ENCODE measurements around the gene OCIAD2.
"Not testable (repeated sequence)": the region's sequence is repeated elsewhere in the genome, so short reads cannot be mapped to it uniquely, and the experiment has no call there.

The OCIAD2 gene, protein sequence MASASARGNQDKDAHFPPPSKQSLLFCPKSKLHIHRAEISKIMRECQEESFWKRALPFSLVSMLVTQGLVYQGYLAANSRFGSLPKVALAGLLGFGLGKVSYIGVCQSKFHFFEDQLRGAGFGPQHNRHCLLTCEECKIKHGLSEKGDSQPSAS

DNA sequence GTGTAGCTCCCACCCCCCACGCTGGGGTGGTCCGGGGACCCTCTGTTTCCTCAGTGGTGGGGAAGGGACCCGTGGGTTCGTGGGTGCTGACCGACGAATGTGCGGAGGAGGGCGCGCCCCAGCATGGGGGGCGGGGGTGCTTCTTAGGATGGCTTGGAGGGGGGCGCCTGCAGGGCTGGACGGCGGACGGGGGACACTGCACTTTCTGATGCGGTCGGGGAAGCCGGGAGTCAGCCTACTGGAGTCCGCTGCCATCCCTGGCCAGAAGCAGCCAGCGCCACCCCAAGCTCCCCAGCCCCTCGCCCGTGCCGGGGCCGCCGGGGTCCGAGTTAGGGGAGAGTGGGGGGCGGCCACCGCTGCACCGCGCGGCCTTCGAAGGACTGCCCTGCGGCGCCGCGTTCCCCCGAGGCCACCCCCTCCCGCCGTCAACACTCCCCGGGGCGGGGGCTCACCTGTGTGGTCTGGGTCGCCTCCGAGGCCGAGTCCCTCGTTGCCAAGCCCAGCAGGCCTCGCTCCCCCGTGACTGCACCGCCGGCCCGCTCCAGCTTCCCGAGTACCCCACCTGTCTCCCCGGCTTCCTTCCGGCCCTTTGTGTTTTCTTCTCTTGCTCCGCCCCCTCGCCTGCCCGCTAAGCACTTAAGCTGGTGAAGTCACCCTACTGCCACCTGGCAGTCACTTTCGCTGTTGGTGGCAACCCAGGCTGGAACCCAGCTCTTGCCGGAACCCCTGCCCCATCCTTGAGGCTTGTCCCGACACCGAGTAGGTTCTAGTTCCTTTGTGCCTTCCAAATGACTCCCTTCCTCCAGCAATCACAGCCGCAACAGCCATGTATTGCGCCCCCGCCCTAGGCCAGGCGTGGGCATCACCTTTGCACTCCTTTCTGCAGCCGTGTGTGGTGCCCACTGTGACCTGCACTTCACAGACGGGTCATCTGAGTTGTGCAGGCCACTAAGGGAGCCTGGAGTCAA is at the start of gene OCIAD2:
TSS of gene OCIAD2 (minus strand) at position 569 of the 968 bp plus-strand sequence. CDS start 2,225 bp downstream, outside the sequence.
- DNase-seq: peak; percentile 59

DNA sequence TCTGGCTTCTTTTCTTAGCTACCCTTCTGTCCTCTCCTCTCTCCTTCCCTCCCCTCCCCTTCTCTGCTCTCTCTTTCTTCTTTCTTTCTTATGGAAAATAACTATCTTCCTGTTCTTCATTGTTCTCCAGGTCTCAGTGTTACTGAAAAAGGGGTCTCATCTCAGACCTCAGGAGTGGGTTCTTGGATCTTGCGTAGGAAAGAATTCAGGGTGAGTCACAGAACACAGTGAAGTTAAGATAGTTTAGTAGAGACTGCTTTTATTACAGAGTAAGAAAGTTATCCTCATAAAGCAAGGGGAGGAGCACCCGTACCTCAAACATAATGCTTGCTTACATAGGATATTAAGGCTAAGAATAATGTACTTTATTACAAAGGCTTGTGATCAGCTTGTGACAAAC is 47.7 kb upstream of the OCIAD2 start:
- DNase-seq: no peak

- no peak for DNase-seq
Observed at GRCh38 chr4:48949518-48950219, 43.1 kb upstream of the OCIAD2 start.

- no peak for DNase-seq
Observed at GRCh38 chr4:48949086-48949485, 42.5 kb upstream of the OCIAD2 start.

GRCh38 chr4:48947731-48948130 is 41.2 kb upstream of the OCIAD2 start:
- DNase-seq: no peak

GRCh38 chr4:48945981-48946380 is 39.4 kb upstream of the OCIAD2 start:
- no peak for DNase-seq

GRCh38 chr4:48944756-48945241 is 38.2 kb upstream of the OCIAD2 start:
- no peak for DNase-seq

DNA sequence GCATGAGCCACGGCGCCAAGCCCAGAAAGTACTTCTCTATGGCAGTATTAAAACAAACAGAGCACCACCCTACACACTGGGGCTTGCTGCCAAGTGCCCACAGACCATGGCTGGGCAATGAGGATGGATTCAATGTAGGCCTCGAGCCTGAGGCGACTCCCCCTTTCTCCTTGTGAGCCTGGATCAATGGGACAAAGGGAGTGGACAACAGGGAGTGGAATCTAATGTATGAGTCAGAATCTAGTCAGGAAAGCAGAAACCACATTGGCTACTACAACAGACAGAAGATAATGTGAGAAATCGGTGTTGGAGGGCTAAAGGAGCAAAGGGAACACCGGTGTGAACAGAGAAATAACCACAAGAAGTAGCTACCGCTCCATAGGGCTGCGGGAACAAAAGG is 37.7 kb upstream of the OCIAD2 start:
- no peak for DNase-seq

- DNase-seq: no peak
Observed at GRCh38 chr4:48943387-48943786, 36.8 kb upstream of the OCIAD2 start.

DNA sequence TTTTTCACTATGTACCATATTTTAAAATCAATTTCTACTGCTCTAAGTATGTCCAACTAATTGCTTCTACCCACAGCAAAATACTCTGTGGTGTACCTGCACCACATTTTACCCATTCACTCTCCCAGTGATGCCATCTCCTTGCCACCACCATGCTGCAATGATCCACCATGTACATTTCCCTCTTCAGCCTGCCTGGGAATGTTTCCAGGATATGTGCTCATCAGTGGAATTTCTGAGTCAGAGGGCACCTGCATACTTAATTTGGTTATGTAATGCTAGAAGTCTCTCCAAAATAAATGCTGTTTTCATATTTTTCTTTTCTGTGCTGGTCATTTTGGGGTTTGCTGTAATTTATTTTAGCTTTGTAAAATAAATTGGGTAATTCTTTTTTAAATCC is 33.2 kb upstream of the OCIAD2 start:
- no peak for DNase-seq

GRCh38 chr4:48938831-48939230 is 32.3 kb upstream of the OCIAD2 start:
- DNase-seq: no peak

DNA sequence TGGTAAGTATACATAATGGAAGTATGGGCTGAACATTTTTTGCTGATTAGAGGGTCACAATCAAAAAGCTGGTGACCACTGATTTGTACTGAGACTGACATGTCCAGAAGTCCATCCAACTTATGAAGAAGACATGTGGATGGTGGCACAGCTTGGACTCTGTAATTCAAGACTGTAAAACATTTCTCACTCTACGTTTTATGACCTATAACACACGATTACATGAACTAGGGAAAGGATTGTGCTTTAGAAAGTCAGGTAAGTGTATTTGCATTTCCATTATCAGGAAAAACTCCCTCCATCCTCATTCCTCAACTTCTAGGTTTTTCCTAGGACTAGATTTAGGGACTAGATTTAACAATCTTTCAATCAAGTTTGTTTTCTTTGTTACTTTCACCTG is 30.5 kb upstream of the OCIAD2 start:
- DNase-seq: no peak

DNA sequence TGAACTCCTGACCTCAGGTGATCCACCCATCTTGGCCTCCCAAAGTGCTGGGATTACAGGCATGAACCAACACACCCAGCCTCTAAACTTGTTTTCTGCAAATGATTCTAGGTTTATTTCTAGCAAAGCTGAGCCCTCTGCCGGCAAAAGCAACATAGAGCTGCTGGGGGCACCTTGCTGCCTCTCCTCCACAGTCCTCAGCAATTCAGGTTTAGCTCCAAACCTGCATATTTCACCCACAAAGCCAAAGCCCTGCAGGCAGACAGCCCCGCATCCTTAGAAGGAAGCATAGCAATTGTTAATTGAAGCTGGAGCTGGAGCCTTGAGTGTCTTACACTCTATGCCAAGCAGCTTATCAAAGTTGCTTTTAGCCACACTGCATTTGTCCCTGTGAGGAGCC is 24.9 kb upstream of the OCIAD2 start:
- no peak for DNase-seq

- no peak for DNase-seq
Observed at GRCh38 chr4:48930654-48931053, 24.1 kb upstream of the OCIAD2 start.

GRCh38 chr4:48924416-48924815 is 17.8 kb upstream of the OCIAD2 start:
- no peak for DNase-seq

DNA sequence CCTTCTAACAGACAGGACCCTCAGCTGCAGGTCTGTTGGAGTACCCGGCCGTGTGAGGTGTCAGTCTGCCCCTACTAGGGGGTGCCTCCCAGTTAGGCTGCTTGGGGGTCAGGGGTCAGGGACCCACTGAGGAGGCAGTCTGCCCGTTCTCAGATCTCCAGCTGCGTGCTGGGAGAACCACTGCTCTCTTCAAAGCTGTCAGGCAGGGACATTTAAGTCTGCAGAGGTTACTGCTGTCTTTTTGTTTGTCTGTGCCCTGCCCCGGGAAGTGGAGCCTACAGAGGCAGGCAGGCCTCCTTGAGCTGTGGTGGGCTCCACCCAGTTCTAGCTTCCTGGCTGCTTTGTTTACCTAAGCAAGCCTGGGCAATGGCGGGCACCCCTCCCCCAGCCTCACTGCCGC is 16.5 kb upstream of the OCIAD2 start:
- DNase-seq: not testable (repeated sequence)

GRCh38 chr4:48914311-48914710 is 7.7 kb upstream of the OCIAD2 start:
- no peak for DNase-seq

DNA sequence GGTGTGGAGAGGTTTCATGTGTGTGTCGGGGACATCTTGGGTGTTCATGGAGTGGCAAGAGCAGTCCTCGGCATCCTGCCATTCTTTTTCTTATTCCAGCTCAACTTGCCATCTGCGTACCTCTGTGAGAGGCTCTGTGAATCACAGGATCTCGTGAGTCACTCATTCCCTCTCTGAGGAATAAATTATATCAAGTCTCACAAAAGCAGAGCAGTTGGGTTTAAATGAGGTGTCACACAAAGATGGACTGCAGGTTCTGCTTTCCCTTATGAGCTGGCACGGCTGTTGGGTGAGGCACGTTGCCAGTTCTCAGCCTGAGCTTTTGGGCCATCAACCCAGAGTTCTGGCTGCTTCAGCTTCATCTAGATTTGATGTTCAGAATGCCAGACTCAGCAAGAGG is 6.8 kb upstream of the OCIAD2 start:
- DNase-seq: no peak

DNA sequence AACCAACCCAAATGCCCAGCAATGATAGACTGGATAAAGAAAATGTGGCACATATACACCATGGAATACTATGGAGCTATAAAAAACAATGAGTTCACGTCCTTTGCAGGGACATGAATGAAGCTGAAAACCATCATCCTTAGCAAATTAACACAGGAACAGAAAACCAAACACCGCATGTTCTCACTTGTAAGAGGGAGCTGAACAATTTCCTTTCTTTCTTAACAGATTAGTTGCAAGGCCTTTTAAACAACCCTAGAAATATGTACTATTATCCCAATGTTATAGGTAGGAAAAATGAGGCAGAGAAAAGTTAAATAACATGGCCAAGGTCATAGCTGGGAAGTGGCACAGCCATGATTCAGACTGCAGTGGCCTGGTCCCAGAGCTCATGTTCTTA is 5.8 kb upstream of the OCIAD2 start:
- DNase-seq: no peak

DNA sequence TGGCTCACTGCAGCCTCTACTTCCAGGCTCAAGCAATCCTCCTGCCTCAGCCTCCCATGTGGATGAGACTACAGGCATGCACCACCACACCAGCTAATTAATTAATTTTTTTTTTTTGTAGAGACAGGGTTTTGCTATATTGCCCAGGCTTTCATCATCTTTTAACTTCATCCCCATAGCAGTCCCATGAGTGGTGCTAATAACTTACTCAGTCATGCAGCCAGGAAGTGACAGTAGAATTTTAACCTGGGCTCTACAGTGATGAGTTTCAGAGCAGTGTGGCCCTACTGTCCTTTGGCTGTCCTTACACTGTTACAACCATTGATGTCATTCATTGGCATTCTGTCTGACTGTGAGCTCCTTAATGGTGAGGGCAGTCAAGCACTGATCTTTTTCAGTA is 3.9 kb upstream of the OCIAD2 start:
- no peak for DNase-seq

DNA sequence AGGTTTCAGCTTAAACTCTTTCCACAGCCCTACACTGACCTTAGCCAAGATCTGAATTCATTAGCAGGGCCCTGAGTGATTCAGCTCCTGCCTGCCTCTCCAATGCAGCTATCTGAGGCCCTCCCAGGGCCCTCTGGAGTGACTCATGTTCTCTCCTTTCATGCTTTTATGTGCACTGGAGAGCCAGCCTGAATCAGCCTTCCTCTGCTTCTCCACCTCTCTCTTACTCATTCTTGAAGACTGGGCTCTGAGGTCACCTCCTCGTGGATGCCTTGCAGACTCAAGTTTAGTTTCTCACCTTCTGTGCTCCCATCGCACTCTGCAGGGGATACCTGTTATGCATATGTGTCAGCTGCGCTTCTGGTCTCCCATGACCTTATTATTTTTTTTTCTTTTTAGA is 3.1 kb upstream of the OCIAD2 start:
- no peak for DNase-seq

GRCh38 chr4:48908687-48909086 is 2.1 kb upstream of the OCIAD2 start:
- DNase-seq: no peak

- DNase-seq: no peak
Observed at GRCh38 chr4:48907706-48908477, 1.3 kb upstream of the OCIAD2 start.

Measured in right hindlimb (tissue), 1 donor.